ENCODE data around the gene DGKB.

GRCh38 chr7:14596421-14596820 lies 306.1 kb downstream of the DGKB start:
- TF ChIP-seq POLR2A (IDR thresholded peaks at IDR 0.05) (no peak), CTCF (IDR thresholded peaks at IDR 0.05) (no peak), EP300 (IDR thresholded peaks at IDR 0.05) (no peak), POLR2AphosphoS5 (IDR thresholded peaks at IDR 0.05) (no peak)

All from sigmoid colon (tissue), 4 donors.